HG03520 (cell line): ENCODE results near the gene FA2H.
"Not testable (repeated sequence)": the region's sequence is repeated elsewhere in the genome, so short reads cannot be mapped to it uniquely, and the experiment has no call there.

Source experiments
- ATAC-seq: cut with Tn5 transposase; IDR thresholded peaks from one replicate; pipeline ENCODE4 v1.9.1; 2021; ENCODE audit warnings: mild to moderate bottlenecking, moderate library complexity; ENCODE audit not compliant: unreplicated experiment

Gene FA2H

GRCh38 chr16:74725651-74726455, 48.8 kb downstream of the FA2H start:
- no peak for ATAC-seq

GRCh38 chr16:74724820-74725549, 49.6 kb downstream of the FA2H start:
- ATAC-seq = no peak

- no peak for ATAC-seq
Observed at GRCh38 chr16:74723256-74723655, 51.4 kb downstream of the FA2H start.

- not testable (repeated sequence) for ATAC-seq
Observed at GRCh38 chr16:74722156-74722555, 52.5 kb downstream of the FA2H start.

- ATAC-seq = no peak
Observed at GRCh38 chr16:74721716-74722115, 52.9 kb downstream of the FA2H start.

GRCh38 chr16:74720579-74720978, 54.0 kb downstream of the FA2H start:
- no peak for ATAC-seq

- ATAC-seq = no peak
Observed at GRCh38 chr16:74718741-74719610, 55.6 kb downstream of the FA2H start.

GRCh38 chr16:74718140-74718539, 56.5 kb downstream of the FA2H start:
- no peak for ATAC-seq

- no peak for ATAC-seq
Observed at GRCh38 chr16:74717367-74717766, 57.3 kb downstream of the FA2H start.

- ATAC-seq = no peak
Observed at GRCh38 chr16:74716355-74716754, 58.3 kb downstream of the FA2H start.

GRCh38 chr16:74713876-74714275, 60.7 kb downstream of the FA2H start:
- no peak for ATAC-seq

- no peak for ATAC-seq
Observed at GRCh38 chr16:74713325-74713724, 61.3 kb downstream of the FA2H start.

GRCh38 chr16:74711938-74712337, 62.7 kb downstream of the FA2H start:
- no peak for ATAC-seq

- ATAC-seq = no peak
Observed at GRCh38 chr16:74710401-74710800, 64.2 kb downstream of the FA2H start.

GRCh38 chr16:74709441-74709877, 65.2 kb downstream of the FA2H start:
- ATAC-seq = no peak

GRCh38 chr16:74700438-74701225, 74.0 kb downstream of the FA2H start, which contains the start of gene MLKL:
TSS of gene MLKL (minus strand) at chr16:74700862. CDS start at chr16:74695757, 5,105 bp downstream.
- ATAC-seq = no peak

GRCh38 chr16:74700116-74700437, 74.5 kb downstream of the FA2H start:
- ATAC-seq = no peak

GRCh38 chr16:74699666-74700065, 75.0 kb downstream of the FA2H start:
- no peak for ATAC-seq

- no peak for ATAC-seq
Observed at GRCh38 chr16:74698222-74698621, 76.4 kb downstream of the FA2H start.
